HG03520 (cell line): ENCODE measurements around the gene TIGD4.
A peak's percentile ranks its signal among the peaks of the same experiment; 100 is the strongest.

ENCODE experiments used
- ATAC-seq: cut with Tn5 transposase; IDR thresholded peaks from one replicate; pipeline ENCODE4 v1.9.1; 2021; ENCODE audit warnings: mild to moderate bottlenecking, moderate library complexity; ENCODE audit not compliant: unreplicated experiment

The TIGD4 gene

DNA sequence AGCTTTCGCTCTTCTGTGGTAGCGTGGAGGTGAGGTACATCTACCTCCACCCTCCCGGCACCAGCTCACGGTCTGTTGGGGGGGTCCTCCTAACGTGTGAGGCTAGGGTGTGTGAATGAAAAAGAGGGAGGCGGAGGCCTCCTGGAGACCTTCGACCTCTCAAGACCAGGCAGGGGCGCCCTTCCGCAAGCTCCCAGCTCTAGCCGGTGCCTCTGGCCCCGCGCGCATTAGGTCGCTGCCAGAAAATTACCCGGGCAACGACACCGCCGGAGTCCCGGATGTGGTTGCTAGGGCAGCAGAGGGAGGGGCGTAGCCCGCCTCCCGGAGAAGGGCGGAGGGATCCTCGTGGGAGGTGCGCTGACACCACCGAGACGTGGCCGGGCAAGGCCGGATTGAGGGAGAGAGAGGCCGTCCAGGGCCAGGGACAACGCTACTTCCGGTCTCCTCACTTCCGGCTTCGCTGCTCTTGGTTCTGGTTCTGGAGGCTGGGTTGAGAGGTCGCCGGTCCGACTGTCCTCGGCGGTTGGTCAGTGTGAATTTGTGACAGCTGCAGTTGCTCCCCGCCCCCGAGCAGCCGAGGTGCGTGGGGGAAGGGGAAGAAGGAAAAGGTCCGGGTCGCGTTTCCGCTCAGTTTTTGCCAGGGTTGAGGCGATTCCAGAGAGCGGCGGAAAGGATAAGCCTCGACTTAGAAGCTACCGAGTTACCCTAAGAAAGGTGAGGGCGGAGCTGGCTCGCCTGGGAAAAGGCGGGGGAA is at the start of gene TIGD4, which contains the start of gene ARFIP1:
Gene TIGD4 (minus strand): TSS at position 218 of the 754 bp plus-strand sequence. CDS start 8,726 bp downstream, outside the sequence.
Gene ARFIP1 (plus strand): TSS at position 442 of the 754 bp plus-strand sequence. CDS start 49,680 bp downstream, outside the sequence.
- ATAC-seq: peak; percentile 90

DNA sequence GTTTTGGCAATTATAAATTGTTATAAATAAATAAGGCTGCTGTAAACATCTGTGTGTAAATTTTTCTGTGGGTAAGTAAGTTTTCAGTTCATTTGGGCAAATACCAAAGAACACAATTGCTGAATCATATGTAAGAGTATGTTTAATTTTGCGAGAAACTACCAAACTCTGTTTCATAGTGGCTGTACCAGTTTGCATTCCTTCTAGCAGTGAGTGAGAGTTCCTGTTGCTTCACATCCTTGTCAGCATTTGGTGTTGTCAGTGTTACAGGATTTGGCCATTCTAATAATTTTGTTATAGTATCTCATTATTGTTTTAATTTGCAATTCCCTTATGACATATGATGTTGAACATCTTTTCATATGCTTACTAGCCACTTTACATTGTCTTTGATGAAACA is 48.6 kb upstream of the TIGD4 start:
- ATAC-seq: no peak

DNA sequence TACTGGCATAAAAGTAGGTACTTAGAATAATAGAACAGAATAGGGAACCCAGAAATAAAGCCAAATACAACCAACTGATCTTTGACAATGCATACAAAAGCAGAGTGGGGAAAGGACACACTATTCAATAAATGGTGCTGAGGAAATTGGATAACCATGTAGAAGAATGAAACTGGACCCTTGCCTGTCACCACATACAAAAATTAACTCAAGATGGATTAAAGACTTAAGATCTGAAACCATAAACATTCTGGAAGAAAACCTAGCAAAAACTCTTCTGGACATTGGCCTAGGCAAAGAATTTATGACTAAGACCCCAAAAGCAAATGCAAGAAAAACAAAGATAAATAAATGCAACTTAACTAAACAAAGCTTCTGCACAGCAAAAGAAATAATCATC is 45.8 kb upstream of the TIGD4 start:
- ATAC-seq: no peak

DNA sequence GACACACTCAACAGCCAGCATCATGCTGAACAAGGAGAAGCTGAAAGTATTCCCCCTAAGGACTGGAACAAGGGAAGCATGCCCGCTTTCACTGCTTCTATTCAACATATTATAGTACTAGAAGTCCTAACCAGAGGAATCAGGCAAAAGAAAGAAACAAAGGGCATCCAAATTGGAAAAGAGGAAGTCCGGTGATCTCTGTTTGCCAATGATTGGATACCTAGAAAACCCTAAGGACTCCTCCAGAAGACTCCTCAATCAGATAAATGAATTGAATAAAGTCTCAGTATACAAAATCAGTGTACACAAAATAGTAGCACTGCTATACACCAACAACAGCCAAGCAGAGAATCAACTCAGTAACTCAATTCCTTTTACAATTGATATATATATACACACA is 45.0 kb upstream of the TIGD4 start:
- ATAC-seq: no peak

DNA sequence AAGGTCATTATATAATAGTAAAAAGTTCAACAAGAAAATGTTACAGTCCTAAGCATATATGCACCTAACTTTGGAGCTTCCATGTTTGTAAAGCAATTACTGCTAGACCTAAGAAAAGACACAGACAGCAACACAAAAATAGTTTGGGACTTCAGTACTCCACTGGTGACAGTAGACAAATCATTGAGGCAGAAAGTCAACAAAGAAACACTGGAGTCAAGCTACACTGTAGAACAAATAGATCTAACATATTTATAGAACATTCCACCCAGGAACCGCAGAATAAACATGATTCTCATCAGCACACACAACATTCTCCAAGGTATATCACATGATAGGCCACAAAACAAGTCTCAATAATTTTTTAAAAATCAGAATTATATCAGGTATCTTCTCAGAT is 42.8 kb upstream of the TIGD4 start:
- no peak for ATAC-seq

DNA sequence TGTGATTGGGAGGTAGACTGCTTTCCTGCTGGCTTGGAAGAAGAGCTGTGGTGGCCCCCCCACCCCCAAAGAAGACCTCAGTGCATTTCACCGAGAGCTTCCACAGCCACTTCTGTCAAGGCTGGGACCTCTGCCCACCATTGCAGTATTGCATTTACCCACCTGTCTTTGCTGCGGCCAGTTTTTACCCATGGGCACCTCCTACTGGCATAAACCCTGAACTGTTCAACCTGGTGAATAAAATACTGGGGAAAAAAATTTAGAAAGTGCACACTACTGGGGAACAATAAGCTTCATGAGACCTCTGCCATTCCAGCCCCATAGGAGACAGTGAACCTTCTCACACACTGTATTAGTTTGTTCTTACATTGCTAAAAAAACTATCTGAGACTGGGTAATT is 40.5 kb upstream of the TIGD4 start:
- ATAC-seq: no peak

DNA sequence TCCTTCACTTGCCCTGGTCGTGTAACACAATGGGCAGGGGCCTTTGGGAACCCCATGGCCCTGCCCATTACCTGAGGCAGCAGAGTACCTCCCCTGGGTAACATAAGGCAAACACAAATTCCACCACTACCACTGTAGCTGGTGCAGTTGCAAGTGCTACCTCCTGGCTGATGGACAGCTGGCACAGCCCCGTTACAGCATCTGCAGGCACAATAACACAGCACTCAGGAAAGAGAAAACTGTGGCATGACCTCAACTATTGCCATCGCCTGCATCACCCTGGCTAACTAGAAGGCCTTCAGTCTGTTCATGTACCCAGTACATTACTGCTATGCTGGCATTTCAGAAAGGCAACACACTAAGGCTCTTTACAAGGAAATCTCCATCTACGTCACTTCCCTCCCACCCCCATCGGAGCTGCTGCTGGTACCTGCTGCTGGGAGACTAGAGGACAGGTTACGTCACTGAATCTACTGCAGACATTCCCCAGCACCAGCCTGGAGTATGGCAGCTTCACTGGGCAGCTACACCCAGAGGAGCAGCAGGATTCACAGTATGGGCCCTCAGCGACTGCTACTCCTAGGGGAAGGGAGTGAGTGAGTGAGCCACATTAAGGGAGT is 39.6 kb upstream of the TIGD4 start:
- ATAC-seq: no peak

DNA sequence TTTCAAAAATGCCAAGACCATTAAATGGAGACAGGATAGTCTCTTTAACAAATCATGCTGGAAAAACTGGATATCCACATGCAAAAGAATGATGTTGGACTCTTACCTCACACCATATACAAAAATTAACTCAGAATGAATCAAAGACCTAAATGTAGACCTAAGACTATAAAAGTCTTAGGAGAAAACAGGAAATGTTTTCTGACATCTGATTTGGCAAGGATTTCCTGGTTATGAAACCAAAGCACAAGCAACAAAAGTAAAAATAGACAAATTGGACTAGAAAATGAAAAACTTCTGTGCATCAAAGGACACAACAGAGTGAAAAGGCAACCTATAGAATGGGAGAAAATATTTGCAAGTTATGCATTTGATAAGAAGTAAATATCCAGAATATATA is 37.8 kb upstream of the TIGD4 start:
- ATAC-seq: no peak

DNA sequence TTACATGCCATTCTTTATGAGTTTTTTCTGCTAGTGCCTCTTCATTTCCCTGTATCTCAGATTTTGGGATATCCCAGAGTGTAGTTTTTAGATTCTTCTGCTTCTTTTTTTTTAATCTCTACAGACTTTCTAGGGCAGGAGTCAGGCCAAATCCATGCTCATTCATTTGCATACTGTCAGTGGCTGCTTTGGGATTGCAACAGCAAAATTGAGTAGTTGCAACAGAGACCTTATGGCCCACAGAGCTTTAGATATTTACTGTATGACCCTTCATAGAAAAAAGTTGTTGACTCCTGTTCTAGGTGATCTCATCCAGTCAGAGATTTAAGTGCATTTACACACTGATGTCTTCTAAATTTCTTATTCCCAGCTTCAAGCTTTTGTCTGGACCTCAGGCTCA is 35.5 kb upstream of the TIGD4 start:
- no peak for ATAC-seq

DNA sequence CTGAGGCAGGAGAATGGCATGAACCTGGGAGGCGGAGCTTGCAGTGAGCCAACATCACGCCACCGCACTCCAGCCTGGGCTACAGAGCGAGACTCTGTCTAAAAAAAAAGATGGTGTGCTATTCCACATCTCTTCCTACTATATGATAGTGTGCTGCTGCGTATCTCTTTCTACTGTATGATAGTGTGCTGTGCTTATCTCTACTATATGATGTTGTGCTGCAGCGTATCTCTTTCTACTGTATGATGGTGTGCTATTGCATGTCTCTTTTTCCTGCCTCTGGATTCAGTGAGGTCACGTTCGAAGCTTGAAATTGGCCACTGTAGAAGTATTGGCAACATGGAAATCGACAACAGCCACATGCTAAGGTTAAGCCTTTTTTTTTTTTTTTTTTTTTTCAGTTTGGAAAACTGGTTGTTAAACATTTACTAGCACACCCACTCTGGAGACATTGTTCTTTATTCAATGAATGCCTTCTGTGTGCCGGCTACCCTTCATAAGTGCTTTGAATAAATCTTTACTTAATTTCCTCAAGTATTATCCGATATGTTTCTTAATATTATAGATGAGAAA is 31.3 kb upstream of the TIGD4 start:
- no peak for ATAC-seq

DNA sequence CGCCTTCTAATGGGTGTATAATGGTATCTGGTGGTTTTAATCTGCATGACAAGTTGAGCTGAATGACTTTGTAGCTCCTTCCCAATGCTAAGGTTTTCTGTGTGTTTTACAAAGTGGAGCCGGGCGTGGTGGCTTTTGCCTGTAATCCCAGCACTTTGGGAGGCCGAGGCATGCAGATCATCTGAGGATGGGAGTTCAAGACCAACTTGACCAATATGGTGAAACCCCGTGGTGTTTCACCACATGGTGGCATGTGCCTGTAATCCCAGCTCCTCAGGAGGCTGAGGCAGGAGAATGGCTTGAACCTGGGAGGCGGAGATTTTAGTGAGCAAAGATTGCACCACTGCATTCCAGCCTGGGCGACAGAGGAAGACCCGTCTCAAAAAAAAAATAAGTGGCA is 29.1 kb upstream of the TIGD4 start:
- no peak for ATAC-seq

DNA sequence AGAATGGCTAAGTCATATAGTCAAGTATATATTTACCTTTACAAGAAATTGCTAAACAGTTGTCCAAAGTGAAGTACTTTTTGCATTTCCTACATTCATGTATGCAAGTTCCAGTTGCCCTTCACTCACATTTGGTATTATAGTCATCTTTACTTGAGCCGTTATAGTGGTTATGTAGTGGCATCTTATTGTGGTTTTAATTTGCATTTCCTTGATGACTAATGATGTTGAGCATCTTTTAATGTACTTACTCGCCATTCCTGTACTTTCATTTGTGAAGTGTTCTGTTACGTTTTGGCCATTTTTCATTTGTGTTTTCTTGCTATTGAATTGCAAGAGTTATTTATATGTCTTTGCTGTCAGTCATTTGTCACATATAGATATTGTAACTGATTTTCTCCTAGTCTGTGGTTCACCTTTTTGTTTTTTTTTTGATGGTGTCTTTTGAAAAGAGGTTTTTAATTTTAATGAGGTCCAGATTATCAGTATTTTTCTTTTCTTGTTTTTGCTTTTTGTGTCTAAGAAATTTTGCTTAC is 27.8 kb upstream of the TIGD4 start:
- no peak for ATAC-seq

DNA sequence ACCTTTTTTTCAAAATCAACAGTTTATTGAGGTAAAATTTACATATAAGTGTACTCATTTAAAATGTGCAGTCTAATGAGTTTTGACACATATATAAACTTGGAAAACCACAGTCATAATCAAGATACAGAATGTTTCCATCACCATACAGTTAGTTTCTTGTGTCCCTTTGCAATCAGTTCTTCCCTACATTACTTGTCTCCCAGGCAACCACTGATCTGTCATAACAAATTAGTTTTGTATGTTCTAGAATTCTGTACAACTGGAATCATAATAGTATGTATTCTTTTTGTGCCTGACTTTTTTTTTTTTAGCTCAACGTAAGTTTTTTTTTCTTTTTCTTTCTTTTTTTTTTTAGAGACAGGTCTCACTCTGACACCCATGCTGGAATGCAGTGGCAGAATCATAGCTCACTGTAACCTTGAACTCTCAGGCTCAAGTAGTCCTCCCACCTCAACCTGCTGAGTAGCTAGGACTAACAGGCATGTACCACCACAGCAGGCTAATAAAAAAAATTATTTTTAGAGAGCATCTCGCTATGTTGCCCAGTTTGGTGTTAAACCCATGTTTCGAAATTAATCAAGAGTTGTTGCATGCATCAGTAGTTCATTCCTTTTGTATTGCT is 27.1 kb upstream of the TIGD4 start:
- ATAC-seq: no peak

DNA sequence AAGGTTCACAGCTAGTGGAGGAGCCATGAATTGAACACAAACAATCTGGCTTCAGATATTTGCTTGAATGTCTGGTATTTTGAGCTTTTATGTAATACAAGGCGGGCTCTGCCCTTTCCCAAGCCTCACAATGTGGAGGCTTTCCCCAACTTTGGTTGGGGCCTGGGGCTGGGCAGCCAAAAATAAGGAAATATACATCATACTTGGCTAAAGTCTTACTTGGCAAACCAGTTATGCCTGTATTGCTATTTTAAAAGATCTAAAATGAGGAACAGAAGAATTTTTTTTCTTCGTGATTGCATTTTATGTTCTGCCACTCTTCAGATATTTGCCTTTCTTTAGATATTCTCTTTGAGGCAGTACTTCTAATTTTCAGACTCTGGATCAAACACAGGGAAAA is 26.3 kb upstream of the TIGD4 start:
- ATAC-seq: no peak

DNA sequence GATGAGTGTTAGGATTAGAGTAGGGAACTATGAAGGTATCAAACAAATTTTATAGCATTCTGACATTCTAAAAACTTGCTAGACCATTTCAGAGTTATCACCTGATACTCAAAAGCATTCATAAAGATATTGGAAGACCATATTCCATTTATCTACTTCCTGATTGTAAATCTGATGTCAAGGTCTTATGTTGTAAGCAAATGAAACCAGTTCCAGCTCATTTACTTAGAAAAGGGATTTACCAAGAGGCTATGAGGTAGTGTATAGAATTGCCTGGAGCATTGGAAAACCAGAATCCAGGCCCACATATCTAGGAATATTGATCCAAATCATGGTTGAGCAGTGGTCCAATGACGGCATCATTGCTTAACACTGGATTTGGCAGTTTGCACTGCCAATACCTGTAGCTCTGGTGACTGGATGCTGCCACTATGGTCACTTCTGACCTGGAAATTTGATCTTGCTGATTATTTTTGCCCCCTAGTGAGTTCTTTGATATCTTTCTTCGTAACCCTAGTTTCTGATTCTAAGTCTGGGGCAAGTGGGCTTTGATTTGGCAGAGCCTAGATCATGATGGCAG is 25.6 kb upstream of the TIGD4 start:
- no peak for ATAC-seq

DNA sequence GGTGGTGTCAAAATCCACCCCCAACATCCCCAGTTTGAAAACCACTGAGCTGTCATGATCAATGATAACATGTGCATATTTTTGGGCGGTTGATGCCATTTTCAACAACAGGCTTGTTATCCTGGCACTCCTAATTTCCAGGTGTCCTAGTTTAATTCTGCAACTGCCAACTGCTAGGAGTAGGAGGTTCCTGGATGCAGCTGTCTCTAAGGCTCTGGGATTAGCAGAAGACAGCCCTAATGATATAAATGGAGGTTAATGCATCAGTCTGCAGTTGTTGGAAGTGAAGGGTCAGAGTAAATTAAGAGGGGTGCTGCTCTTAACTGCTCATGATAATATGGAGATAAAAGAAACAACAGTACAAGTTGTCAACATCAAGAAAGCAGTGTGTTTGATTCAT is 24.0 kb upstream of the TIGD4 start:
- ATAC-seq: no peak

DNA sequence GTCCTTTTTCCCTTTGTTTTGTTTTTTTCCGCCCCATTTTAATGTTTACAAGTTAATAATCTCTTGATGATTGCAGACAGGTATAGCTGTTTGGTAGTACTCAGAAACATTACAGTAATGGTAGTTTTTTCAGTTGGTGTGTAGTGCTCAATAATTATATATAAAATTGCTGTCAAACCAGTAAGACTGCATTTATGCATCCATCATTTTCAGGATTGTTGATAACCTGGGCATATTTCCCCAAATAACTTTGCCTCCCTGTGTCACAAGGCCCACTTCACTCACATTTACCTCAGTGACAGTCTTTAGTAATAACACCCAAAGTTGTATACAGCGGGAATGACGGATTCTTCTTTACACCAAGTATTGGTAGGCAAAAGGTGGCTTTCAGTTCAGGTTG is 16.4 kb upstream of the TIGD4 start:
- no peak for ATAC-seq

DNA sequence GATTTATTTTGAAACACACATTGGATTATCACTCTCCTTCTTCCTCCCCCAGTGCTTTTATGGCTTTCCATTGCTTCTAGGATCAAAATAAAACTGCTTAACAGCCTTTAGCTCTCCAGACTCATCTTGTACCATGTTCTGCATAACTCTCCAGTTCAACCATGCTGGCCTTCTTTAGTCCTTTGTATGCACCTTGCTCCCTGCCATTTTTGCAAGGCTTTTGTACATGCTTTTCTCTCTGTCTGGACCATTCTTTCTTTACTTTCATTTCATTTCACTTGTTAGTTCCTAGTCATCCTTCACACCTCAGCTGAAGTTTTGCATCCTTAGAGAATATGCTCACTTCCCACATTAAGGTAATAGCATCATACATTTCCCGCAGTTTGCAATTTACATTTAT is 7.1 kb upstream of the TIGD4 start:
- no peak for ATAC-seq

DNA sequence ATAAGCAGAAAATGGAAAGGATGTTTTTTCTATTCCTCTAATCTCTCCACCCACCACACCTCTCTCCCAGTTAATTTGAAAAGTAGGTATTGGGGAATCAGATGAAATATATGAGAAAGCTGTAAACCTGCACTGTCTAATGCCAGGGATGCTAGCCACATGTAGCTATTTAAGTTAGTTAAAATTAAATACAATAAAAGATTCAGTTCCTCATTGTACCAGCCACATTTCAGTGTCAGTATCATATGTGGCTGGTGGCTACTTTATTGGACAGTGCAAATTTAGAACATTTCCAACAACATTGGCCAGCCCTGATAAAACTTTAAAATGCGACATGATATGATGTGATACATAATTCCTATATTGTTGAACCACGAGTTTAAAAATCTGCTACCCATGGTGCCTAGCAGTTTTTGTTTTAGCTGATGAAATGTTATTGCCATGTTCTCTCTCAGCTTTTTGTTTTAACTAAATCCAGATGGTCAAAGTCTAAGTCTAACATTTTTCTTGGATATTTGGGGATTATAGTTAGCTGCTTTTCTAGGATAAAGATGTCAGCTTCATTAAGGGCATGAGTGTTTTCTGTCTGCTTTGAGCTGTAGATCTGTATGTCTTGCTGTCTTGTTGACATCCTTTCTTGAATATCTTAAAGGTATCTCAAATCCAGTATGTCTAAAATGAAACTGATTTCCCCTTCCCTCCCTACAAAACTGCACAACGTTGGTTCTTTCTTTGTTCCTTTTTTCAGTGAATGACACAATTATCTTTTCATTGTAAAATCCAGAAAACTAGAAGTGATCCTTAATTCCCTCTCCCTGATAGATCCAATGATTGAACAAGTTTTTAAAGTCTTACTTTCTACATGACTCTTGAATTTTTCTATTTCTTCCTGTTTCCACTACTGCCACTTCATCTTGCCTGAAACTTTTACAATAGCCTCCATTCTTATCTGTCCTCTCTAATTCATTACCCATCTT is 6.4 kb upstream of the TIGD4 start:
- no peak for ATAC-seq
